Neural cell (in vitro differentiated cells): Measurements from ENCODE around the gene UBE2Q1. TPM values are rescaled to one million over a fixed set of nuclear protein-coding genes. Genes with fewer than 3 reads are reported as not detected.

ENCODE experiments used
- H2AFZ ChIP-seq: fragments of 200-600, 300-800 bp; sonication (generic), shearing (Covaris generic); 2 replicates; pipeline ENCODE4 v1.6.0; 2014; ENCODE audit warnings: low read depth, mild to moderate bottlenecking, antibody characterized with exemption, low read length, moderate library complexity
- H3F3A ChIP-seq: fragments of 200-600 bp; shearing (Covaris generic); 2 replicates; pipeline ENCODE4 v1.6.1; 2016; ENCODE audit warnings: mild to moderate bottlenecking, moderate library complexity, mixed read lengths, antibody characterized with exemption, low read length; ENCODE audit not compliant: insufficient read depth, poor library complexity, severe bottlenecking
- H3K27ac ChIP-seq: fragments of 200-600, 300-800 bp; sonication (generic), shearing (Covaris generic); 2 replicates; pipeline ENCODE4 v1.5.1; 2014; ENCODE audit warnings: mild to moderate bottlenecking, low read length, moderate library complexity
- H3K27me3 ChIP-seq: fragments of 300-800, 200-600 bp; sonication (generic), shearing (Covaris generic); 2 replicates; pipeline ENCODE4 v1.6.0; 2014; ENCODE audit warnings: mild to moderate bottlenecking, low read depth, low read length, moderate library complexity; ENCODE audit not compliant: insufficient read depth
- H3K36me3 ChIP-seq: fragments of 300-800, 200-600 bp; sonication (generic), shearing (Covaris generic); 2 replicates; pipeline ENCODE4 v1.5.1; 2014; ENCODE audit warnings: mild to moderate bottlenecking, antibody characterized with exemption, low read length, moderate library complexity; ENCODE audit not compliant: insufficient read depth
- H3K4me2 ChIP-seq: fragments of 300-800, 200-600 bp; sonication (generic), shearing (Covaris generic); 2 replicates; pipeline ENCODE4 v1.6.0; 2014; ENCODE audit warnings: mild to moderate bottlenecking, low read length
- H3K4me3 ChIP-seq: fragments of 300-800, 200-600 bp; sonication (generic), shearing (Covaris generic); 2 replicates; pipeline ENCODE4 v1.5.1; 2014; ENCODE audit warnings: mild to moderate bottlenecking, low read length, moderate library complexity
- H3K79me2 ChIP-seq: fragments of 200-600 bp; shearing (Covaris generic); replicated peaks from 2 replicates; pipeline ENCODE4 v1.6.0; 2014; ENCODE audit warnings: mild to moderate bottlenecking, low read length, moderate library complexity; ENCODE audit not compliant: insufficient read depth
- H3K9ac ChIP-seq: fragments of 300-800, 200-600 bp; sonication (generic), shearing (Covaris generic); 2 replicates; pipeline ENCODE4 v1.6.1; 2016; ENCODE audit warnings: mild to moderate bottlenecking, low read length, mixed read lengths
- H3K9me2 ChIP-seq: fragments of 200-600 bp; shearing (Covaris generic); 2 replicates; pipeline ENCODE4 v1.6.1; 2016; ENCODE audit warnings: mild to moderate bottlenecking, low read length, mixed read lengths; ENCODE audit not compliant: insufficient read depth
- H3K9me3 ChIP-seq: fragments of 200-600, 300-800 bp; sonication (generic), shearing (Covaris generic); 2 replicates; pipeline ENCODE4 v1.6.1; 2016; ENCODE audit warnings: mild to moderate bottlenecking, mixed run types, low read length, moderate library complexity, mixed read lengths
- H4K20me1 ChIP-seq: fragments of 200-600 bp; shearing (Covaris generic); 2 replicates; pipeline ENCODE4 v1.6.1; 2016; ENCODE audit warnings: mild to moderate bottlenecking, mixed run types; ENCODE audit not compliant: insufficient read depth
- CTCF ChIP-seq: fragments of 450-650 bp; IDR thresholded peaks from 2 replicates; pipeline ENCODE4 v1.5.1; 2014; ENCODE audit warnings: antibody characterized with exemption, mild to moderate bottlenecking, moderate library complexity; ENCODE audit not compliant: poor library complexity, severe bottlenecking
- EP300 ChIP-seq: fragments of 450-650 bp; conservative IDR thresholded peaks from 2 replicates; pipeline ENCODE4 v1.6.1; 2014; ENCODE audit warnings: antibody characterized with exemption, mild to moderate bottlenecking, moderate library complexity; ENCODE audit not compliant: poor library complexity, severe bottlenecking
- EZH2 ChIP-seq: fragments of 200-600, 300-800 bp; shearing (Covaris generic), sonication (generic); IDR thresholded peaks from 2 replicates; pipeline ENCODE4 v1.6.1; 2014; ENCODE audit warnings: antibody characterized with exemption, low read length, borderline replicate concordance, mild to moderate bottlenecking; ENCODE audit not compliant: insufficient read depth, poor library complexity, severe bottlenecking
- MXI1 ChIP-seq: fragments of 450-650 bp; conservative IDR thresholded peaks from 2 replicates; pipeline ENCODE4 v1.6.1; 2014; ENCODE audit warnings: antibody characterized with exemption, mild to moderate bottlenecking; ENCODE audit not compliant: poor library complexity, severe bottlenecking
- POLR2AphosphoS5 ChIP-seq: IDR thresholded peaks from 2 replicates; pipeline ENCODE4 v1.6.1; 2012
- RAD21 ChIP-seq: fragments of 450-650 bp; conservative IDR thresholded peaks from 2 replicates; pipeline ENCODE4 v1.6.1; 2014; ENCODE audit warnings: antibody characterized with exemption, mild to moderate bottlenecking, moderate library complexity
- REST ChIP-seq: IDR thresholded peaks from 2 replicates; pipeline ENCODE4 v1.6.1; 2012; ENCODE audit warnings: borderline replicate concordance
- SMC3 ChIP-seq: fragments of 450-650 bp; conservative IDR thresholded peaks from 2 replicates; pipeline ENCODE4 v1.6.1; 2014; ENCODE audit warnings: antibody characterized with exemption, mild to moderate bottlenecking, moderate library complexity; ENCODE audit not compliant: poor library complexity
- TAF1 ChIP-seq: IDR thresholded peaks from 2 replicates; pipeline ENCODE4 v1.6.1; 2012; ENCODE audit warnings: low read depth
- polyA plus RNA-seq: library from polyadenylated mRNA; depleted of rRNA; stranded (reverse); fragments of >200 nt; gene quantifications from 2 replicates; pipeline ENCODE4 v1.2.3, GENCODE V29; 2014

Gene UBE2Q1
- polyA plus RNA-seq, 1 donor from 2014 or later = 103 TPM

GRCh38 chr1:154529308-154529707 is 29.2 kb downstream of the UBE2Q1 start:
- no peaks in the 10 kb centered on the region for H3F3A ChIP-seq
- no peak overlapping the region for H3K4me3 ChIP-seq
- H3K36me3 ChIP-seq = no peaks in the 10 kb centered on the region
- H3K9me3 ChIP-seq = no peaks in the 10 kb centered on the region
- H3K79me2 ChIP-seq = no peaks in the 10 kb centered on the region
- no peaks in the 10 kb centered on the region for H3K9me2 ChIP-seq
- no peak overlapping the region for H3K4me2 ChIP-seq
- H3K9ac ChIP-seq = no peak overlapping the region
- TF ChIP-seq TAF1 = no peak
- TF ChIP-seq MXI1 = no peak
- TF ChIP-seq REST = no peak
- TF ChIP-seq CTCF = no peak
- TF ChIP-seq RAD21 = no peak
- no peak for TF ChIP-seq EZH2
- TF ChIP-seq SMC3 = no peak
- TF ChIP-seq POLR2AphosphoS5 = no peak
- no peak for TF ChIP-seq EP300
- H2AFZ ChIP-seq = no peak overlapping the region
- H3K27ac ChIP-seq = no peak overlapping the region
- no peaks in the 10 kb centered on the region for H3K27me3 ChIP-seq
- no peaks in the 10 kb centered on the region for H4K20me1 ChIP-seq

- H3K36me3 ChIP-seq = no peaks in the 10 kb centered on the region
- no peaks in the 10 kb centered on the region for H4K20me1 ChIP-seq
- no peak overlapping the region for H3K4me3 ChIP-seq
- no peaks in the 10 kb centered on the region for H3K9me3 ChIP-seq
- TF ChIP-seq TAF1 = no peak
- no peak for TF ChIP-seq MXI1
- no peak for TF ChIP-seq RAD21
- TF ChIP-seq SMC3 = no peak
- no peak for TF ChIP-seq CTCF
- no peak for TF ChIP-seq EP300
- H3K27ac ChIP-seq = no peak overlapping the region
- no peaks in the 10 kb centered on the region for H3K27me3 ChIP-seq
- H3K9me2 ChIP-seq = no peaks in the 10 kb centered on the region
- no peak overlapping the region for H3K9ac ChIP-seq
- no peak overlapping the region for H3K4me2 ChIP-seq
- H3F3A ChIP-seq = no peaks in the 10 kb centered on the region
- no peak overlapping the region for H2AFZ ChIP-seq
- no peaks in the 10 kb centered on the region for H3K79me2 ChIP-seq
Measured at GRCh38 chr1:154527192-154527591, 31.3 kb downstream of the UBE2Q1 start.
